K562 (cell line): ENCODE results near the gene RDH8. TPM values are rescaled to one million over a fixed set of nuclear protein-coding genes. Genes with fewer than 3 reads are reported as not detected.

Source experiments
- ATAC-seq: fragments of 200-7000 bp; cut with Tn5 transposase; 3 replicates; pipeline ENCODE4 v1.9.1; 2020; ENCODE audit warnings: moderate library complexity
- BruUV-seq: library from RNA; stranded (reverse); fragments of 400-500 nt; replicated peaks from 2 replicates; lab custom pipeline; 2021; lab: Mats Ljungman, UMichigan
- CTCF ChIA-PET: fragments of 300-600 bp; formaldehyde crosslinking; extraction: SDS; loops from one replicate; lab custom pipeline; 2021; ENCODE audit warnings: low intra/inter-chr PET ratio; lab: Yijun Ruan, JAX
- POLR2A ChIA-PET: fragments of 300-600, 350-650 bp; sonication (Branson Sonifier 250); formaldehyde crosslinking; extraction: SDS; loops from one replicate; lab custom pipeline; 2021; ENCODE audit warnings: antibody characterized with exemption, inconsistent platforms; lab: Yijun Ruan, JAX
- DNase-seq, 4 experiments: peaks; one replicate each; pipeline versions ENCODE4 v3.0.0 to v3.0.0-alpha.2; 2011 to 2018; ENCODE audit warnings: low spot score in 3 of 4, mixed read lengths in 3 of 4; ENCODE audit errors: extremely low read depth in 1 of 4
- FAIRE-seq: peaks from 2 replicates; lab custom pipeline; 2011; peaks lifted over from hg19 to GRCh38; lab: Jason Lieb, UNC
- H2AFZ ChIP-seq: 2 replicates; pipeline ENCODE4 v1.6.0; 2011; ENCODE audit warnings: low read depth, low read length, control low read depth, inconsistent platforms
- H3K27ac ChIP-seq: fragments of 200-600 bp; 3 replicates; pipeline ENCODE4 v1.8.0; 2011; ENCODE audit warnings: low read depth, mild to moderate bottlenecking, control low read depth, inconsistent platforms, low read length, moderate library complexity, mixed read lengths; ENCODE audit errors: extremely low read depth
- H3K27me3 ChIP-seq, 2 experiments: fragments of 300-600 bp in 1 of 2; 2 replicates in 1 of 2; 3 replicates in 1 of 2; pipeline versions ENCODE4 v1.6.0 to v1.8.0; 2011; ENCODE audit warnings: inconsistent platforms in 2 of 2, low read length in 2 of 2, mild to moderate bottlenecking in 1 of 2, mixed read lengths in 1 of 2, moderate library complexity in 1 of 2; ENCODE audit not compliant: control insufficient read depth in 2 of 2, insufficient read depth in 2 of 2
- H3K36me3 ChIP-seq: fragments of 300-600 bp; 3 replicates; pipeline ENCODE4 v1.8.0; 2011; ENCODE audit warnings: mild to moderate bottlenecking, low read length, inconsistent platforms; ENCODE audit not compliant: control insufficient read depth, insufficient read depth
- H3K4me1 ChIP-seq, 2 experiments: fragments of 200-600 bp in 1 of 2; replicated peaks in 1 of 2; 2 replicates in 1 of 2; 3 replicates in 1 of 2; pipeline versions ENCODE4 v1.5.1 to v1.8.0; 2011; ENCODE audit warnings: inconsistent platforms in 2 of 2, low read length in 2 of 2, mild to moderate bottlenecking in 1 of 2, mixed read lengths in 1 of 2, moderate library complexity in 1 of 2; ENCODE audit not compliant: control insufficient read depth in 2 of 2, insufficient read depth in 2 of 2
- H3K4me2 ChIP-seq: 2 replicates; pipeline ENCODE4 v1.6.1; 2011; ENCODE audit warnings: low read length, control low read depth, inconsistent platforms, mixed read lengths; ENCODE audit not compliant: insufficient read depth
- H3K4me3 ChIP-seq: fragments of 200-600 bp; sonication (generic), shearing (Covaris generic); 2 replicates; pipeline ENCODE4 v1.5.1; 2016; ENCODE audit warnings: control low read depth, inconsistent platforms
- H3K79me2 ChIP-seq: fragments of 200-600 bp; 3 replicates; pipeline ENCODE4 v1.8.0; 2011; ENCODE audit warnings: low read length, inconsistent platforms; ENCODE audit not compliant: control insufficient read depth, insufficient read depth
- H3K9ac ChIP-seq, 2 experiments: 2 replicates each; pipeline versions ENCODE4 v1.6.0 to v1.6.1; 2011; ENCODE audit warnings: low read depth in 2 of 2, low read length in 2 of 2, control low read depth in 1 of 2, inconsistent platforms in 1 of 2, mild to moderate bottlenecking in 1 of 2, mixed read lengths in 1 of 2; ENCODE audit not compliant: insufficient read depth in 1 of 2
- H3K9me1 ChIP-seq: one replicate; pipeline ENCODE4 v1.6.0; 2011; ENCODE audit warnings: inconsistent platforms, mild to moderate bottlenecking, low read length, moderate library complexity; ENCODE audit not compliant: control insufficient read depth, insufficient read depth
- H3K9me3 ChIP-seq: replicated peaks from 2 replicates; pipeline ENCODE4 v1.5.1; 2011; ENCODE audit warnings: low read depth, low read length, inconsistent platforms; ENCODE audit not compliant: control insufficient read depth, insufficient read depth
- H4K20me1 ChIP-seq: replicated peaks from 2 replicates; pipeline ENCODE4 v1.6.1; 2011; ENCODE audit warnings: low read length, inconsistent platforms, mixed read lengths; ENCODE audit not compliant: control insufficient read depth, insufficient read depth
- OTX1 ChIP-seq: fragments of 450-650 bp; formaldehyde crosslinking; IDR thresholded peaks from 2 replicates; pipeline ENCODE4 v1.4.0; 2022; ENCODE audit warnings: mild to moderate bottlenecking
- RCOR1 ChIP-seq, 2 experiments: IDR thresholded peaks; 2 replicates each; pipeline ENCODE4 v1.6.1; 2012; ENCODE audit warnings: low read depth in 2 of 2, low read length in 2 of 2, borderline replicate concordance in 1 of 2, improper control_type of control experiment in 1 of 2
- SPI1 ChIP-seq: IDR thresholded peaks from 2 replicates; pipeline ENCODE4 v1.6.1; 2011; ENCODE audit warnings: low read depth, low read length, control low read depth, borderline replicate concordance
- ZBTB33 ChIP-seq: sonication (generic); formaldehyde crosslinking; IDR thresholded peaks from 2 replicates; pipeline ENCODE4 v1.8.1; 2023; ENCODE audit warnings: mild to moderate bottlenecking, missing genetic modification reagents
- ZNF121 ChIP-seq: sonication (generic); formaldehyde crosslinking; conservative IDR thresholded peaks from 2 replicates; pipeline ENCODE4 v1.8.0; 2022; ENCODE audit warnings: missing genetic modification reagents
- ZNF507 ChIP-seq: conservative IDR thresholded peaks from 2 replicates; pipeline ENCODE4 v1.6.1; 2017; ENCODE audit warnings: missing genetic modification characterization, missing compliant biosample characterization
- ZNF76 ChIP-seq: fragments of 250-450 bp; sonication (Bioruptor Pico); IDR thresholded peaks from 2 replicates; pipeline ENCODE4 v1.4.0; 2020; ENCODE audit warnings: mild to moderate bottlenecking, moderate library complexity, borderline replicate concordance
- WGBS: fragments of 100-300 bp; shearing (Covaris generic); methylation state at CpG from one replicate; pipeline ENCODE4 v1.1.6; 2016; ENCODE audit warnings: low coverage, mixed read lengths; ENCODE audit not compliant: insufficient coverage; ENCODE audit errors: missing lambda C conversion rate; 5-methylcytosine and 5-hydroxymethylcytosine counted together
- in situ Hi-C: fragments of 300-500 bp; cut with MboI; formaldehyde crosslinking; loops from 4 replicates; pipeline ENCODE4 v1.15.0; 2018; ENCODE audit warnings: inconsistent platforms, mixed read lengths
- intact Hi-C: fragments of 100-400 bp; cut with micrococcal nuclease; formaldehyde crosslinking; loops from 2 replicates; pipeline ENCODE4 v1.14.2; 2022
- polyA plus RNA-seq, 8 experiments: library from polyadenylated mRNA; depleted of rRNA in 4 of 8; stranded (reverse) in 5 of 8; unstranded in 3 of 8; fragments of >200 nt; fragmentation: Nextera tagmentation in 2 of 8; fragmentation: Illumina TruSeq in 1 of 8; extraction: Ambion mirVana in 2 of 8; extraction: Trizol in 1 of 8; gene quantifications; 2 replicates each; pipeline versions ENCODE4 v1.2.1 to v1.2.3, GENCODE V29; 2011 to 2014; ENCODE audit warnings: inconsistent platforms in 1 of 8, missing spikeins in 1 of 8
- total RNA-seq, 7 experiments: library from RNA; depleted of rRNA in 6 of 7; stranded (reverse); fragments of >200 nt in 6 of 7; fragmentation: Illumina TruSeq in 2 of 7; extraction: Trizol in 2 of 7; gene quantifications; 2 replicates each; pipeline versions ENCODE4 v1.2.1 to v1.2.3, GENCODE V29; 2011 to 2021; ENCODE audit warnings: low replicate concordance in 1 of 7

Gene RDH8
- total and polyA plus RNA-seq, 9 of the 15 experiments (the other 6 are each of a cell fraction or from before 2014, with no cell fraction given): not detected

- Histone ChIP-seq H3K27me3 (peaks cover 11 to 36% of the 10 kb centered on the region in 2 experiments; a peak in 4 of 5 replicates), H3K4me2 (no peak overlapping the region), H3K4me1 (peaks cover 0 to 4% of the 10 kb centered on the region in 2 experiments; a peak in 1 of 5 replicates), H3K4me3 (no peak overlapping the region), H3K36me3 (no peaks in the 10 kb centered on the region), H3K9me3 (no peaks in the 10 kb centered on the region), H3K9ac (no peak overlapping the region; a peak in 1 of 4 replicates), H3K9me1 (no peaks in the 10 kb centered on the region), H3K79me2 (no peaks in the 10 kb centered on the region), H2AFZ (no peak overlapping the region), H4K20me1 (no peaks in the 10 kb centered on the region; the same call in 1 of the 2 replicates), H3K27ac (no peak overlapping the region)
- 0% methylated on average over 6 of the region's 6 CpGs for WGBS
- FAIRE-seq: no peak
- POLR2A ChIA-PET: interaction anchor here (1.7 kb wide), 1 partner anchor 13 kb away, joined by 3 read pairs; no protein-coding TSS in a partner anchor
- no peak for ATAC-seq
- in situ Hi-C loops (loop anchor here (10.0 kb wide), 1 partner anchor 86 kb away; the partner anchor contains the start of gene OLFM2), intact Hi-C loops (no loop called here)
- CTCF ChIA-PET: no interaction called here
- no TSS peak for BruUV-seq
- TF ChIP-seq ZNF121 (CRISPR knock-in tag) (peak; percentile 82), RCOR1 (IDR thresholded peaks at IDR 0.05; ENCODE audit: borderline replicate concordance in 1 of 2, low read depth in 2 of 2, low read length in 2 of 2) (no peak), OTX1 (CRISPR knock-in tag) (no peak), ZBTB33 (no peak), ZNF76 (no peak), SPI1 (no peak), ZNF507 (tag) (no peak)
- no peak for DNase-seq
These were observed 7.6 kb downstream of the RDH8 start for GRCh38 chr19:10020851-10021250.
